Measurements from ENCODE around the gene ACTN2.

Gene ACTN2

GRCh38 chr1:236720206-236720605 lies 33.9 kb downstream of the ACTN2 start:
- TF ChIP-seq CTCF (IDR thresholded peaks at IDR 0.05; ENCODE audit: low read length): no peak
- TF ChIP-seq EZH2 (optimal IDR thresholded peaks at IDR 0.05; ENCODE audit: low read depth, low read length): no peak
- no peak for TF ChIP-seq EZH2phosphoT487 (IDR thresholded peaks at IDR 0.05; ENCODE audit: low read length)
- no peak overlapping the region for H2AFZ ChIP-seq (ENCODE audit: low read length)
- H3K9ac ChIP-seq (ENCODE audit: low read length): no peak overlapping the region
- DNase-seq: no peak
- H3K9me2 ChIP-seq (replicated peaks; ENCODE audit: insufficient read depth, low read length): no peaks in the 10 kb centered on the region
- H3K36me3 ChIP-seq (replicated peaks; ENCODE audit: insufficient read depth, low read length): no peaks in the 10 kb centered on the region
- no peak overlapping the region for H3K4me2 ChIP-seq (ENCODE audit: low read depth, low read length)
- H3K4me1 ChIP-seq (ENCODE audit: low read length): no peaks in the 10 kb centered on the region
- H3K4me3 ChIP-seq (ENCODE audit: low read length): no peak overlapping the region
- no peaks in the 10 kb centered on the region for H4K20me1 ChIP-seq (ENCODE audit: insufficient read depth, low read length)
- no peaks in the 10 kb centered on the region for H3K27me3 ChIP-seq (replicated peaks; ENCODE audit: insufficient read depth, low read length)
- no peaks in the 10 kb centered on the region for H3K79me2 ChIP-seq (ENCODE audit: low read length)
- H3K27ac ChIP-seq (ENCODE audit: low read length): no peak overlapping the region
- no peaks in the 10 kb centered on the region for H3K9me3 ChIP-seq (replicated peaks; ENCODE audit: insufficient read depth, low read length)
- H3F3A ChIP-seq (ENCODE audit: insufficient read depth, low read length): no peaks in the 10 kb centered on the region

GRCh38 chr1:236720611-236721010 lies 34.3 kb downstream of the ACTN2 start:
- H3K9me3 ChIP-seq (replicated peaks; ENCODE audit: insufficient read depth, low read length): no peaks in the 10 kb centered on the region

GRCh38 chr1:236724049-236724448 lies 37.8 kb downstream of the ACTN2 start:
- Histone ChIP-seq H4K20me1 (ENCODE audit: insufficient read depth, low read length) (no peaks in the 10 kb centered on the region), H3K79me2 (ENCODE audit: low read length) (no peaks in the 10 kb centered on the region), H3K9ac (ENCODE audit: low read length) (no peak overlapping the region), H3F3A (ENCODE audit: insufficient read depth, low read length) (no peaks in the 10 kb centered on the region), H3K27me3 (replicated peaks; ENCODE audit: insufficient read depth, low read length) (no peaks in the 10 kb centered on the region), H3K36me3 (replicated peaks; ENCODE audit: insufficient read depth, low read length) (no peaks in the 10 kb centered on the region), H3K4me3 (ENCODE audit: low read length) (no peak overlapping the region), H3K4me1 (ENCODE audit: low read length) (no peaks in the 10 kb centered on the region), H3K4me2 (ENCODE audit: low read depth, low read length) (no peak overlapping the region), H3K27ac (ENCODE audit: low read length) (no peak overlapping the region), H3K9me2 (replicated peaks; ENCODE audit: insufficient read depth, low read length) (no peaks in the 10 kb centered on the region), H3K9me3 (replicated peaks; ENCODE audit: insufficient read depth, low read length) (no peaks in the 10 kb centered on the region), H2AFZ (ENCODE audit: low read length) (no peak overlapping the region)
- DNase-seq: no peak
- no peak for TF ChIP-seq CTCF (IDR thresholded peaks at IDR 0.05; ENCODE audit: low read length)
- no peak for TF ChIP-seq EZH2 (optimal IDR thresholded peaks at IDR 0.05; ENCODE audit: low read depth, low read length)
- no peak for TF ChIP-seq EZH2phosphoT487 (IDR thresholded peaks at IDR 0.05; ENCODE audit: low read length)

More at GRCh38 chr1:236720611-236721010, 34.3 kb downstream of the ACTN2 start:
- Histone ChIP-seq H3K27me3 (replicated peaks; ENCODE audit: insufficient read depth, low read length) (no peaks in the 10 kb centered on the region), H4K20me1 (ENCODE audit: insufficient read depth, low read length) (no peaks in the 10 kb centered on the region), H2AFZ (ENCODE audit: low read length) (no peak overlapping the region), H3K9ac (ENCODE audit: low read length) (no peak overlapping the region), H3K27ac (ENCODE audit: low read length) (no peak overlapping the region), H3K9me2 (replicated peaks; ENCODE audit: insufficient read depth, low read length) (no peaks in the 10 kb centered on the region), H3F3A (ENCODE audit: insufficient read depth, low read length) (no peaks in the 10 kb centered on the region), H3K4me2 (ENCODE audit: low read depth, low read length) (no peak overlapping the region), H3K4me1 (ENCODE audit: low read length) (no peaks in the 10 kb centered on the region), H3K79me2 (ENCODE audit: low read length) (no peaks in the 10 kb centered on the region), H3K4me3 (ENCODE audit: low read length) (no peak overlapping the region), H3K36me3 (replicated peaks; ENCODE audit: insufficient read depth, low read length) (no peaks in the 10 kb centered on the region)
- TF ChIP-seq CTCF (IDR thresholded peaks at IDR 0.05; ENCODE audit: low read length) (no peak), EZH2 (optimal IDR thresholded peaks at IDR 0.05; ENCODE audit: low read depth, low read length) (no peak), EZH2phosphoT487 (IDR thresholded peaks at IDR 0.05; ENCODE audit: low read length) (no peak)
- DNase-seq: no peak
